Right atrium auricular region (tissue), 2 donors: ENCODE results near the gene SLC39A11. TPM values are rescaled to one million over a fixed set of nuclear protein-coding genes. Genes with fewer than 3 reads are reported as not detected.

Experiments
- DNase-seq: peaks from one replicate; pipeline ENCODE4 v3.0.0-alpha.2; 2019; ENCODE audit warnings: low spot score
- H3K27ac ChIP-seq, 2 donors: fragments of 200-600 bp; sonication (generic); 1 replicate in 1 of 2; 2 replicates in 1 of 2; pipeline ENCODE4 v1.5.1; 2016 to 2019
- H3K27me3 ChIP-seq, 2 donors: fragments of 200-600 bp; sonication (generic); one replicate each; pipeline versions ENCODE4 v1.5.1 to v1.6.0; 2017 to 2019
- H3K36me3 ChIP-seq: fragments of 200-600 bp; sonication (generic); one replicate; pipeline ENCODE4 v1.5.1; 2016
- H3K4me1 ChIP-seq, 2 donors: fragments of 200-600 bp; sonication (generic); one replicate each; pipeline versions ENCODE4 v1.5.1 to v1.6.0; 2017 to 2019
- H3K4me3 ChIP-seq, 2 donors: fragments of 200-600 bp; sonication (generic); 1 replicate in 1 of 2; 2 replicates in 1 of 2; pipeline ENCODE4 v1.5.1; 2017 to 2019; ENCODE audit warnings: mild to moderate bottlenecking in 1 of 2, moderate library complexity in 1 of 2
- H3K9me3 ChIP-seq, 2 donors: fragments of 200-600 bp; sonication (generic); one replicate each; pipeline ENCODE4 v1.5.1; 2019
- CTCF ChIP-seq, 2 donors: fragments of 200-600 bp; sonication (generic); IDR thresholded peaks; one replicate each; pipeline ENCODE4 v1.5.1; 2019; ENCODE audit warnings: antibody characterized with exemption in 2 of 2
- total RNA-seq, 2 donors: library from RNA; depleted of rRNA; stranded (reverse); fragments of >200 nt; gene quantifications; one replicate each; pipeline ENCODE4 v1.1.0, GENCODE V29; 2016

Gene SLC39A11
- total RNA-seq, 2 donors from 2014 or later: 7.4 to 15.5 TPM

- Histone ChIP-seq H3K27ac (no peak overlapping the region), H3K4me1 (no peaks in the 10 kb centered on the region), H3K9me3 (peaks cover 0 to 15% of the 10 kb centered on the region in 2 donors), H3K4me3 (no peak overlapping the region), H3K27me3 (no peaks in the 10 kb centered on the region), H3K36me3 (no peaks in the 10 kb centered on the region)
- TF ChIP-seq CTCF (IDR thresholded peaks at IDR 0.05): no peak
- no peak for DNase-seq
Measured at GRCh38 chr17:72609501-72609900, 483.0 kb downstream of the SLC39A11 start.

- no peaks in the 10 kb centered on the region for H3K36me3 ChIP-seq
- H3K4me1 ChIP-seq: no peaks in the 10 kb centered on the region
- peaks cover 0 to 15% of the 10 kb centered on the region in 2 donors for H3K9me3 ChIP-seq
- no peak for DNase-seq
- no peaks in the 10 kb centered on the region for H3K27me3 ChIP-seq
- H3K4me3 ChIP-seq: no peak overlapping the region
- TF ChIP-seq CTCF (IDR thresholded peaks at IDR 0.05): no peak
- H3K27ac ChIP-seq: no peak overlapping the region
Measured at GRCh38 chr17:72608436-72608835, 484.1 kb downstream of the SLC39A11 start.

- no peak overlapping the region for H3K4me3 ChIP-seq
- no peak overlapping the region for H3K27ac ChIP-seq
- no peak for DNase-seq
- no peaks in the 10 kb centered on the region for H3K4me1 ChIP-seq
- no peaks in the 10 kb centered on the region for H3K27me3 ChIP-seq
- no peak for TF ChIP-seq CTCF (IDR thresholded peaks at IDR 0.05)
- H3K36me3 ChIP-seq: no peaks in the 10 kb centered on the region
- peaks cover 0 to 15% of the 10 kb centered on the region in 2 donors for H3K9me3 ChIP-seq
Measured at GRCh38 chr17:72606656-72607055, 485.8 kb downstream of the SLC39A11 start.

- H3K27me3 ChIP-seq: no peaks in the 10 kb centered on the region
- no peaks in the 10 kb centered on the region for H3K4me1 ChIP-seq
- no peak for TF ChIP-seq CTCF (IDR thresholded peaks at IDR 0.05)
- no peaks in the 10 kb centered on the region for H3K36me3 ChIP-seq
- H3K27ac ChIP-seq: no peak overlapping the region
- DNase-seq: no peak
- H3K9me3 ChIP-seq: peaks cover 0 to 15% of the 10 kb centered on the region in 2 donors
- H3K4me3 ChIP-seq: no peak overlapping the region
Measured at GRCh38 chr17:72605543-72605942, 486.9 kb downstream of the SLC39A11 start.

GRCh38 chr17:72604518-72604917, 488.0 kb downstream of the SLC39A11 start:
- no peak overlapping the region for H3K4me3 ChIP-seq
- H3K9me3 ChIP-seq: peaks cover 0 to 15% of the 10 kb centered on the region in 2 donors
- H3K4me1 ChIP-seq: no peaks in the 10 kb centered on the region
- H3K27me3 ChIP-seq: no peaks in the 10 kb centered on the region
- DNase-seq: no peak
- no peak for TF ChIP-seq CTCF (IDR thresholded peaks at IDR 0.05)
- H3K27ac ChIP-seq: no peak overlapping the region
- H3K36me3 ChIP-seq: no peaks in the 10 kb centered on the region
